Parathyroid adenoma (tissue), 2 donors: Measurements from ENCODE around the gene ANKS4B.

Experiments
- H2AFZ ChIP-seq: fragments of 300-600 bp; sonication (generic); one replicate; pipeline ENCODE4 v1.7.0; 2017; ENCODE audit warnings: antibody characterized with exemption, mild to moderate bottlenecking
- H3K27ac ChIP-seq: fragments of 300-600 bp; sonication (generic); one replicate; pipeline ENCODE4 v1.7.0; 2017
- H3K27me3 ChIP-seq: fragments of 300-600 bp; sonication (generic); one replicate; pipeline ENCODE4 v1.7.0; 2017; ENCODE audit warnings: low read length; ENCODE audit not compliant: control insufficient read depth, insufficient read depth
- H3K36me3 ChIP-seq: fragments of 300-600 bp; sonication (generic); one replicate; pipeline ENCODE4 v1.7.0; 2017; ENCODE audit warnings: low read length; ENCODE audit not compliant: control insufficient read depth, insufficient read depth
- H3K4me1 ChIP-seq: fragments of 300-600 bp; sonication (generic); one replicate; pipeline ENCODE4 v1.7.0; 2017; ENCODE audit warnings: control low read depth
- H3K4me2 ChIP-seq: fragments of 300-600 bp; sonication (generic); one replicate; pipeline ENCODE4 v1.7.0; 2017; ENCODE audit warnings: low read length
- H3K4me3 ChIP-seq: fragments of 300-600 bp; sonication (generic); one replicate; pipeline ENCODE4 v1.7.0; 2017; ENCODE audit warnings: low read depth, low read length
- H3K79me2 ChIP-seq: fragments of 300-600 bp; sonication (generic); one replicate; pipeline ENCODE4 v1.7.0; 2017; ENCODE audit warnings: control low read depth
- H3K9ac ChIP-seq: fragments of 300-600 bp; sonication (generic); one replicate; pipeline ENCODE4 v1.7.0; 2017; ENCODE audit warnings: mild to moderate bottlenecking
- H3K9me3 ChIP-seq: fragments of 300-600 bp; sonication (generic); one replicate; pipeline ENCODE4 v1.7.0; 2017; ENCODE audit warnings: low read length; ENCODE audit not compliant: control insufficient read depth
- TF ChIP-seq, protein P1 (sequence below): fragments of 300-600 bp; sonication (generic); IDR thresholded peaks from one replicate; pipeline ENCODE4 v1.7.0; 2017; ENCODE audit warnings: antibody characterized with exemption, mild to moderate bottlenecking
- donor health status: primary hyperparathyroidism.

Gene ANKS4B

GRCh38 chr16:21197112-21197511, 36.4 kb upstream of the ANKS4B start:
- TF ChIP-seq, protein P1, sequence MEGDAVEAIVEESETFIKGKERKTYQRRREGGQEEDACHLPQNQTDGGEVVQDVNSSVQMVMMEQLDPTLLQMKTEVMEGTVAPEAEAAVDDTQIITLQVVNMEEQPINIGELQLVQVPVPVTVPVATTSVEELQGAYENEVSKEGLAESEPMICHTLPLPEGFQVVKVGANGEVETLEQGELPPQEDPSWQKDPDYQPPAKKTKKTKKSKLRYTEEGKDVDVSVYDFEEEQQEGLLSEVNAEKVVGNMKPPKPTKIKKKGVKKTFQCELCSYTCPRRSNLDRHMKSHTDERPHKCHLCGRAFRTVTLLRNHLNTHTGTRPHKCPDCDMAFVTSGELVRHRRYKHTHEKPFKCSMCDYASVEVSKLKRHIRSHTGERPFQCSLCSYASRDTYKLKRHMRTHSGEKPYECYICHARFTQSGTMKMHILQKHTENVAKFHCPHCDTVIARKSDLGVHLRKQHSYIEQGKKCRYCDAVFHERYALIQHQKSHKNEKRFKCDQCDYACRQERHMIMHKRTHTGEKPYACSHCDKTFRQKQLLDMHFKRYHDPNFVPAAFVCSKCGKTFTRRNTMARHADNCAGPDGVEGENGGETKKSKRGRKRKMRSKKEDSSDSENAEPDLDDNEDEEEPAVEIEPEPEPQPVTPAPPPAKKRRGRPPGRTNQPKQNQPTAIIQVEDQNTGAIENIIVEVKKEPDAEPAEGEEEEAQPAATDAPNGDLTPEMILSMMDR = no peak
- Histone ChIP-seq H3K79me2 (no peaks in the 10 kb centered on the region), H3K9ac (no peak overlapping the region), H2AFZ (no peak overlapping the region), H3K36me3 (no peaks in the 10 kb centered on the region), H3K4me3 (no peak overlapping the region), H3K4me2 (no peak overlapping the region), H3K27me3 (no peaks in the 10 kb centered on the region), H3K27ac (no peak overlapping the region), H3K4me1 (no peaks in the 10 kb centered on the region), H3K9me3 (no peaks in the 10 kb centered on the region)

GRCh38 chr16:21197621-21198020, 35.9 kb upstream of the ANKS4B start:
- TF ChIP-seq, protein P1 = no peak
- H3K27ac ChIP-seq = no peak overlapping the region
- H3K4me2 ChIP-seq = no peak overlapping the region
- no peak overlapping the region for H3K9ac ChIP-seq
- H3K4me3 ChIP-seq = no peak overlapping the region
- H3K4me1 ChIP-seq = no peaks in the 10 kb centered on the region
- H2AFZ ChIP-seq = no peak overlapping the region
- H3K79me2 ChIP-seq = no peaks in the 10 kb centered on the region
- H3K9me3 ChIP-seq = no peaks in the 10 kb centered on the region
- no peaks in the 10 kb centered on the region for H3K27me3 ChIP-seq
- no peaks in the 10 kb centered on the region for H3K36me3 ChIP-seq

DNA sequence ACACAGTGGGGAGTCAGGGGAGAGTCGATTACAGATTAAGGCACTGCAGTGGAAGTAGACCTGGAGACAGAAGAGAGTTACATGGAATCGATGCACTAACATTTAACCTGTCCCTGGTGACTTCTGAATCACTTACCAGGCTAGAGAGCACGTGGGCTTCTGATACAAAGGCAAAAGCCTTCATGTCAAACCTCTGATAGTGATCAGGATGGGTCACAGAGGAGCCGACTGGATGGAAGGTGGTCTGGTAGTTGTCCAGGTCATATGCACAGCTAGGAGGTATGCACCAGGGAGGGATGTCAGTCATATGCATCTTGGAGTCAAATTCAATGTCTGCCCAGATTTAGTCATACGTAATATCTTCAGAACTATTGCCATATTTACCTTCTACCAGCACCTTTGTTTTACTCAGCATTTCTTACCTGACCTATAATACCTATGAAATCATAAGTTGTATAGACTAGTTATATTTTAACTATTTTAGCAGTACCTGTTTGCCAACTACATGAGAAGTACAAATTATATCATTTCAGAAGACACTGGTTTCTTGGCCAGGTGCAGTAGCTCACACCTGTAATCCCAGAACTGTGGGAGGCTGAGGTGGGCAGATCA, 33.8 kb upstream of the ANKS4B start:
- H2AFZ ChIP-seq = no peak overlapping the region
- no peak overlapping the region for H3K4me3 ChIP-seq
- TF ChIP-seq, protein P1 = no peak
- H3K4me1 ChIP-seq = no peaks in the 10 kb centered on the region
- H3K36me3 ChIP-seq = no peaks in the 10 kb centered on the region
- H3K79me2 ChIP-seq = no peaks in the 10 kb centered on the region
- H3K27ac ChIP-seq = no peak overlapping the region
- no peaks in the 10 kb centered on the region for H3K9me3 ChIP-seq
- no peak overlapping the region for H3K4me2 ChIP-seq
- H3K9ac ChIP-seq = no peak overlapping the region
- H3K27me3 ChIP-seq = no peaks in the 10 kb centered on the region

GRCh38 chr16:21203155-21203797, 30.2 kb upstream of the ANKS4B start:
- Histone ChIP-seq H3K9ac (no peak overlapping the region), H3K4me3 (no peak overlapping the region), H2AFZ (no peak overlapping the region), H3K27me3 (no peaks in the 10 kb centered on the region), H3K4me1 (no peaks in the 10 kb centered on the region), H3K36me3 (no peaks in the 10 kb centered on the region), H3K4me2 (no peak overlapping the region), H3K27ac (no peak overlapping the region), H3K9me3 (no peaks in the 10 kb centered on the region), H3K79me2 (no peaks in the 10 kb centered on the region)
- TF ChIP-seq, protein P1 = no peak

DNA sequence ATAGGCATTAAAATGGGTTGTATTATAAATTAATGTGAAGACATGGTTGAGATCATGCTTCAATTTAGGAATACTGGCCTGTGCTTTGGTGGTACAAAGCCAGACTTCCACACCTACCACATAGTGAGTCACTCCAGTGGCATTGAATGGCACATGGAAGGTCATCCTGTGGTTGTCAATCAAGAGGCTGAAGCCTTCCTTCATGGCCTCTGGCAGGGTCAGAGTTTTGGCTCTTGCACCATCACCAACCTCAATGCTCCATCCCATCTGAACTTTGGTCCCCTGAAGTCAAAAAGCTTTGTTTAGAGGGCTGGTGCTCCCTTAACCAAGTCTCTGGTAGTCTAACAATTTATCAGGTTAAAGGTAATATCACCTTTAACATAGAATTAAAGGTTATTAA, 28.2 kb upstream of the ANKS4B start:
- H3K9ac ChIP-seq = no peak overlapping the region
- no peak overlapping the region for H3K4me3 ChIP-seq
- no peaks in the 10 kb centered on the region for H3K36me3 ChIP-seq
- no peaks in the 10 kb centered on the region for H3K4me1 ChIP-seq
- no peak overlapping the region for H3K4me2 ChIP-seq
- TF ChIP-seq, protein P1 = no peak
- no peaks in the 10 kb centered on the region for H3K27me3 ChIP-seq
- H3K9me3 ChIP-seq = no peaks in the 10 kb centered on the region
- H3K27ac ChIP-seq = no peak overlapping the region
- H3K79me2 ChIP-seq = no peaks in the 10 kb centered on the region
- no peak overlapping the region for H2AFZ ChIP-seq
